ENCODE data around the gene SLC37A3.
"Not testable (repeated sequence)": the region's sequence is repeated elsewhere in the genome, so short reads cannot be mapped to it uniquely, and the experiment has no call there.

Gene SLC37A3

GRCh38 chr7:140312141-140312846, 86.0 kb downstream of the SLC37A3 start:
- DNase-seq (ENCODE audit: low spot score): no peak

- DNase-seq (ENCODE audit: low spot score): not testable (repeated sequence)
Observed at GRCh38 chr7:140311128-140311527, 87.2 kb downstream of the SLC37A3 start.

DNA sequence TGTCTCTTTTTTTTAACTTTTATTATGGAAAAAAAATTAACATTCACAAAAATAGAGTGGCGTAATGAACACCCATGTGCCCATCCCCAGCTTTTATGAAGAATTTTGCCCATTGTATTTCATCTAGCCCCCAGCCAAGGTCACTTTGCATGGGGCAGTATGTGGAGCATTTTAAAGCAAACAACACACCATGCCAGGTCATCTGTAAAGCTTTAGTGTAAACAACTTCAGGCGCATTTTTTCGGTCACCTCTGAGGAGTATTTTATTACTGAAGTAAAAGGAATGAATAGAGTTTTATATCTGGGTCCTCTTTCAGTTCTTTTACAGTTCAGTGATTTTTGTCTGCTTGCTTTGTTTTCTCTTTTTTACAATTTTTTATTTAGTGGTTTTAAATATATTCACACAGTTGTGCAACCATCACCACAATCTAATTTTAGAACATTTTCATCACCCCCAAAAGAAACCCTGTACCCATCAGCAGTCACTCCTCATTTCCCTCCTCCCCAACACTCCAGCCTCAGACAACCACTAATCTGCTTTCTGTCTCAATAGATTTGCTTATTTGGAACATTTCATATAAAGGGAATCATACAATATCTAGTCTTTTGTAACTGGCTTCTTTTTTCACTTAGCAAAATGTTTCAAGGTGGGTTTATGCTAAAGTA, 87.9 kb downstream of the SLC37A3 start:
- no peak for DNase-seq (ENCODE audit: low spot score)

- DNase-seq (ENCODE audit: low spot score): no peak
Observed at GRCh38 chr7:140308060-140308459, 90.3 kb downstream of the SLC37A3 start.

DNA sequence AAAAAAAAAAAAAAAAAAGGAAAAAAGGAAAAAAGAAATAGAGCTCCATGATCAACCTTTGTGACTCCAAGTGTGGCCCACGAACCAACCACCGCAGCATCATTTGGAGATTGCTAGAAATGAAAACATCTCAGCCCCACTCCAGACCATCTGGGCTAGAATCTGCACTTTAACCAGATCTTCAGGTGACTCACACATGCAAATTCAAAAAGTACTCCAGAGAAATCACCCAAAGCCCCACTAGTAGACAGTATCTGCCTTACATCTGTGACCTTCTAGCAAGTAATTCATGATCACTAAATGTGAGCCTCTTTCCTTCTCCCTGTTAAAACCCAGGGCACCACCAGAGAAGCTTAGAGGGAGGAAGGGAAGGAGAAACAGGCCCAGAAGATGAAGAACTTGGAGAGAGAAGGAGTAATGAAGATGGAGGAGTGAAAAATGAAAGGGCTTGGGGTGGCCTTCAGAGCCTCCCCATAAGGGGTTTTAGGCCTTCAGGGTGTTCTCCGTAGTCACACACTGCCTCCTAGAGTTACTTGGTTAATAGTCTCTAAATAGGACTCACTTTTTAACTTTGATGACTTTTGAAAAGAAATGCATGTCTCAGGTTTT, 94.0 kb downstream of the SLC37A3 start:
- DNase-seq (ENCODE audit: low spot score): peak; percentile 65

- DNase-seq (ENCODE audit: low spot score): no peak
Observed at GRCh38 chr7:140300243-140301136, 97.8 kb downstream of the SLC37A3 start.

- DNase-seq (ENCODE audit: low spot score): no peak
Observed at GRCh38 chr7:140298213-140298612, 100.1 kb downstream of the SLC37A3 start.

GRCh38 chr7:140297192-140297591, 101.1 kb downstream of the SLC37A3 start:
- no peak for DNase-seq (ENCODE audit: low spot score)

GRCh38 chr7:140295224-140295738, 103.0 kb downstream of the SLC37A3 start:
- no peak for DNase-seq (ENCODE audit: low spot score)

DNA sequence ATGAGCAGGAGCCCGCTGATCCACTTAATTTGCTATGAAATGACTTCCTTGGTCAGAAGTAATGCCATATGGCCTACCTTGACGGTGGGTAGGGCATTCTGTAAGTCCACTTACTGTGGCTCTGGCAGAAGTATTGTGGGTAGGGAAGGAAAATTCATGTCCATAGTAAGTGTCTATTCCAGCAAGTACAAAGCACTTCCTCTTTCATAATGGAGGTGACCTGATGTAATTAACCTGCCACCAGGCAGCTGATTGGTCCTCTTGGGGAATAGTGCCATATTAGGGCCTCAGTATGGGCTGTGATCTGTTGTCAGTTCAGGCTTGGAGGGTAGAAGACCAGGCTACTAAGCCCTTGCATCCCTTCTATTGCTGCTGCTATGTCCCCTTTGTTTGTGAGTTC, 103.9 kb downstream of the SLC37A3 start:
- no peak for DNase-seq (ENCODE audit: low spot score)

GRCh38 chr7:140292438-140292837, 105.9 kb downstream of the SLC37A3 start:
- no peak for DNase-seq (ENCODE audit: low spot score)

- DNase-seq (ENCODE audit: low spot score): no peak
Observed at GRCh38 chr7:140289804-140290203, 108.5 kb downstream of the SLC37A3 start.

DNA sequence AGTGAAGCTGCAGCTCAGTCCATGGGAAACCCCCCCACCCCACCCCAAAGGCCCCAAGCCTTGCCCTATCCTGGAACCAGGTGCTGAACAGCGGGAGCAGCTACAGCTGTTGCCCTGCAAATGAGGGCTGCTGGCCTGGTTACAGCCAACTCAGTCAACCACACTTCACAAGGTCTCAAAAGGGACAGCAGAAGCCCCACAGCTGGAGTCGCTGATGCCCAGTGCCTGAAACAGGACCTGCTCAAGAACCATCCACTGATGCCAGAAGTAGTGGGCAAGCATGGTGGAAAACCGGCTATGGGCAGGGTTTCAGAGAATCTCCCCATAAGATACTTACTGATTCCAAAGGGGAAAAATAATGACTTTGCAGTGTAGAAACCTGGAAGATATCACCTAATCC, 110.3 kb downstream of the SLC37A3 start:
- DNase-seq (ENCODE audit: low spot score): no peak

- no peak for DNase-seq (ENCODE audit: low spot score)
Observed at GRCh38 chr7:140285938-140286337, 112.4 kb downstream of the SLC37A3 start.

- DNase-seq (ENCODE audit: low spot score): no peak
Observed at GRCh38 chr7:140284062-140284461, 114.3 kb downstream of the SLC37A3 start.
